Stimulated activated CD4-positive, alpha-beta T cell treated with anti-CD3 and anti-CD28 coated beads, Interleukin-4, amount 100 ng/mL, for 4 hours (primary cell): Measurements from ENCODE around the gene GBP1.
"Not testable (repeated sequence)": the region's sequence is repeated elsewhere in the genome, so short reads cannot be mapped to it uniquely, and the experiment has no call there.

Source experiments
- DNase-seq, 2 experiments: peaks; one replicate each; pipeline ENCODE4 v3.0.0-alpha.2; 2020

The GBP1 gene

DNA sequence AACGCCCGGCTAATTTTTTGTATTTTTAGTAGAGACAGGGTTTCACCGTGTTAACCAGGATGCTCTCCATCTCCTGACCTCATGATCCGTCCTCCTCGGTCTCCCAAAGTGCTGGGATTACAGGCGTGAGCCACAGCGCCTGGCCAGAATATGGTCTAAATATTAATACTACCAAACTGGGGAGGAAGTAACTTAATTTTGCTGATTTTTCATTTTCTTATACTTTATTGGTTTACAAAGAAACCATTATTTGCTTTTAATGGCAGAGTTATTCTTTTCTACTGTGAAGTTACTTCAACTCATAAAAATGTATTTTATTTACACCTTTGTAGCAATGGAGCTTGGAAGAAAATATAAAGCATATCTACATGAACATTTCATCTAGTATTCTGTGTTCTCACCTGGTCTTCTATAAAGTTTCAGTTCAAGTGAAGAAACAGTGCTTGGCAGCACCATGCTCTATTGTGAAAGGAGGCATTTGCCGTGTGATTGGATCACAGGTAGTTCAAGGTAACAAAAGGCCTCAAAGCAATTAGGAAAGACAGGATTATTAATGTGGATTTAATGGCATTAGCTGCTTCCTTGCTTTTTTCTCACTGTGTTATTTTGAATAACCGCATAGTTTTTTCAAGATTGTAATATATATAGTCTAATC, 13.6 kb downstream of the GBP1 start:
- no peak for DNase-seq

- DNase-seq = no peak
These were observed 14.4 kb downstream of the GBP1 start for GRCh38 chr1:89050649-89051033.

DNA sequence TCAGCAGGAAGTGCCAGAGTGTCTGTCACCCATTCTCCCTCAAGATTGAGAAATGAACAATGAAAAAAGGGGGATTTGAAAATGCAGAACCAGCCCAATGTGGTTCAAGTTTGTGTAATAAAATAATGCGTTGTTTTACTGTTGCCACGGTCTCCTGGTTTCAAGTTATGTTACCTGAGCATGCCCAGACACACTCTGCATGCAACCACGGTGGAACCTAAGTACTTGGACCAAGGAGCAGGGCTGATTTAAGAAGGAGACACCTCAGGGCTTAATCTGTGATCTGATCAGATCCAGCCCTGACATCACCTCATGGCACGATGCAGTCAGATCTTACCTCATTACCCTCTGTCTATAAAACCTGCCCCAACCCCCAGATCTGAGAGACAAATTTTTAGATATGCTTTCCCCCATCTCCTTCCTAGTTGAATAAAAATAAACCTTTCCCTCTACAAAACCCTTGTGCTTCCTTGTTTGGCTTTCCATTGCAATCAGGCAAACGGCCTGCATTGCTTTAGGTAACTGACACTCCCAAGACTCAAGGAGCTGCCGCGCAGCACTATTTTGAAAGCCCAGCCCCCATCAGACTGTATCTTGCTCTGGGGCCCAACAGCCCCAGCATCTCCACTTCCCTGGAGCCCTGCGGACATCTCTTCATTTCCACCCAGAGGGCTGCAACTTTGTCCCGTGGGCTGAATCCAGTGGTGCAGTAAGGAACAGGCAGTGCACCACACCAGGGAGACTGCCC, 14.9 kb downstream of the GBP1 start:
- DNase-seq = not testable (repeated sequence)

DNA sequence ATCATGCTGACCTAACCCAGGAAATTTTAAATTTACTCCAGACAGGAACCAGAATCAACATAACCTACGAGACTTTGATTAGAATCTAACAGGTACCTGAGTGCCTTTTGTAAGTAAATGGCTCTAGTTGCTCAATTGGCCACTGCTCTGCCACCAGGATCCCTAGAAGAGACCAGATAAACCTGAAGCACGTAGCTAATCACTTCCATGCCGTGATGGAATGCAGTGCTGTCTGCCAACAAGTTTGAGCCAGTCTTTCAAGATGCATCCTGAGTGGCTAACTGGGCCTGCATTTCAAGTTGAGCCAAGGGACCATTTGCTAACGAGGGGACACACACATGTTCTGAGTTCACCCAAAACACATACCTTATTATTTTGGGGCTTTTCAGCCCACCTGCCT, 15.8 kb downstream of the GBP1 start:
- DNase-seq = not testable (repeated sequence)

DNA sequence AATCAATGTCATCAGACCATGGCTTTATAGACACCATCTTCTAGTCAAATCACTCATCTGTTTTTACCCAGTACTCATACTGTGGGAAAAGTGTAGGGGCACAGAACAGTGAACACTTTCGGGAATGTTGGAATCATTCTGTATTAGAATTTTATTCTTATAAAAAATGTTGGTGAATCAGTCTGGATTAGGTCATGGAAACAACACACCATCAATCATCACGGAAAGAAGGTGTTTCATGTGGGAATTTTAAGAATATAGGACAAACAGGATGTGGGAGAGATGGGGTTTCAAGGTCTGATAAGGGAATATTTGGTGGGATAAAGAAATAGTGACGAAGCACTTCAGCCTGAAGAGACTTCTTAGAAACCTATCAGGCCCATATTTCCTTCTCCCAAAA, 17.3 kb downstream of the GBP1 start:
- no peak for DNase-seq

DNA sequence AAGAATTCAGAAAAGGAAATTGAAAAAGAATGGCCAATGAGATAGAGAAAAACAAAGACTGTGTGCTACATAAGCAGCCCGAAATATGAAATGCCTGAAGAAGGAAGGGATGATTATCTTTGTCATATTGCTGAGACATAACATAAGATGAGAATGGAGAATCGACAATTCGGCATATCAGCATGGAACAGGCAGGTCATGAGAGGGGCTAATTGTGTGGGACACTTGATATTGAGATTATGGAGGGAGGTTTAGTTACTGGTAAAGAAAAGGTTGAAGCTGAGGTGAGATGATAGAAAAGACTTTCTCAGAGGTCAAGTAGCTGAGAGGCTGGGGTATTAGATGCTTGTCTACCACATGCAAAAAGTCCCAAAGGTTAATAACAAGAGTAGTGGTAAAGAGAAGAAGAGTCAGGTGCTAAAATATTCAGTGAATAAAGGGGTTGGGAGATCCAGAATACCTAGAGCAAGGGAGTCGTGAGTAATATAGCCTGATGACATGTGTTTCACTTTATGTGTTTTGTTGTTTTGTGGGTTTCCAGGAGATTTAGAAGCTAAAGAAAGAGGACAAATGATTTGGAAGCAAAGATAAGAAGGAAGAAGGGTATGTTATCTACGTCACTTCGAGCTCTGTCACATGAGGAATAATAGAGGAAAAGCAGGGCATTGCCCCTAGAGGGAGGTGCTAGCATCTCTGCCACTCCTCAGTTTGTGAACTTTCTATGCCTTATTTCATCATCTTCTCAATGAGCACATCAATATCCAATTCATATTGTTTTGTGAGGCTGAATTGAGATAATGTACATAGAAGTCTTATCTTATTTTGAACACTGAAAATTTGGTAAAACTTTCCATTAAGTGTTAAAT, 18.5 kb downstream of the GBP1 start:
- DNase-seq = not testable (repeated sequence)

GRCh38 chr1:89044970-89045721, 19.9 kb downstream of the GBP1 start:
- no peak for DNase-seq

DNA sequence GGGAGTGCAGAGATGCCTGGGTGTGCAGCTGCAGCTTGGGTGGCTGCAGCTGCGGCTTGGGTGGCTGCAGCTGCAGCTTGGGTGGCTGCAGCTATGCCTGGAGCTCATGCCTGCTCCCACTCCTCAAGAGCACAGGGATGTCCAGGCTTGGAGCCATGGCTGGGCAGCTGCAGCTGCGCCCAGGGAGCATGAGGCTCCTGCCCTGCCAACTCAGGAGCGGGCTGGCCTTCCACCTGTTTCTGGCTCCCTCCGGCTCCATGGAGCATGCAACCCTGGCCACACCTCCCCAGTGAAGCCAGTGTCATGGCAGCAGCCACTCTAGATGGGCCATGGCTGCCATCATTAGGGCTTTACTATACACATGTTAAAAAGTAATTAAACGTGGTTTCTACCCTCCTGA, 21.1 kb downstream of the GBP1 start:
- no peak for DNase-seq

GRCh38 chr1:89042491-89042890, 22.5 kb downstream of the GBP1 start:
- no peak for DNase-seq

- DNase-seq = no peak
These were observed 23.3 kb downstream of the GBP1 start for GRCh38 chr1:89041721-89042120.

- DNase-seq = no peak
These were observed 23.8 kb downstream of the GBP1 start for GRCh38 chr1:89041119-89041641.

- no peak for DNase-seq
These were observed 24.7 kb downstream of the GBP1 start for GRCh38 chr1:89040315-89040626.

DNA sequence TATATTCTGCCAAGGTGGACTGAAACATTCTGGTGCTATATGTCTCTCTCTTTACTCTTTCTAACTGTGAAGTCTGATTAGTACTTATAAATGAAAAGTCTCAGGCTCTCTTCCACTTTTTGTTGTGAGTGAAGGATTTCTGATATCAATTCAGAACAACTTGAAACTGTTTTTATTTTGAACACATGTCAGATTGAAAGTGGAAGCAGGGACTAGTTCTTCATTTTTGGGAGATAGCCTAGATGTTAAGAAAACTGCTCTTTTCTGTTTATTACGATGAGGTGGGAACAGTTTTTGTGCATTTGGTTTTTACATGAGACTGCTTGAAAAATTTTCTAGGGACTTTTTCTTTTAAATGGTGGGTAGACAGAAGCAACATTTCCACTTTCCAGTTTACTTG, 27.8 kb downstream of the GBP1 start:
- no peak for DNase-seq

GRCh38 chr1:89035080-89035479, 29.9 kb downstream of the GBP1 start:
- DNase-seq = no peak

DNA sequence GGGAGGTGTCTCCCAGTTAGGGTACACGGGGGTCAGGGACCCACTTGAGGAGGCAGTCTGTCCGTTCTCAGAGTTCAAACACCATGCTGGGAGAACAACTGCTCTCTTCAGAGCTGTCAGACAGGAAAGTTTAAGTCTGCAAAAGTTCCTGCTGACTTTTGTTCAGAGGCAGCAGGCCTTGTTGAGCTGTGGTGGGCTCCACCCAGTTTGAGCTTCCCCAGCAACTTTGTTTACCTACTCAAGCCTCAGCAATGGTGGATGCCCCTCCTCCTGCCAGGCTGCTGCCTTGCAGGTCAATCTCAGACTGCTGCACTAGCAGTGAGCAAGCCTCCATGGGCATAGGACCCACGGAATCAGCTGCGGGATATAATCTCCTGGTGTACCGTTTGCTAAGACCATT, 31.0 kb downstream of the GBP1 start:
- DNase-seq = not testable (repeated sequence)

DNA sequence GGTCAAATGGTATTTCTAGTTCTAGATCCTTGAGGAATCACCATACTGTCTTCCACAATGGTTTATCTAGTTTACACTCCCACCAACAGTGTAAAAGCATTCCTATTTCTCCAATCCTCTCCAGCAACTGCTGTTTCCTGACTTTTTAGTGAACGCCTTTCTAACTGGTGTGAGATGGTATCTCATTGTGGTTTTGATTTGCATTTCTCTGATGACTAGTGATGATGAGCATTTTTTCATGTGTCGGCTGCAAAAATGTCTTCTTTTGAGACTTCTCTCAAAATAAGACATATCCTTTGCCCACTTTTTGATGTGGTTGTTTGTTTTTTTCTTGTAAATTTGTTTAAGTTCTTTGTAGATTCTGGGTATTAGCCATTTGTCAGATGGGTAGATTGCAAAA, 36.0 kb downstream of the GBP1 start:
- DNase-seq = not testable (repeated sequence)

DNA sequence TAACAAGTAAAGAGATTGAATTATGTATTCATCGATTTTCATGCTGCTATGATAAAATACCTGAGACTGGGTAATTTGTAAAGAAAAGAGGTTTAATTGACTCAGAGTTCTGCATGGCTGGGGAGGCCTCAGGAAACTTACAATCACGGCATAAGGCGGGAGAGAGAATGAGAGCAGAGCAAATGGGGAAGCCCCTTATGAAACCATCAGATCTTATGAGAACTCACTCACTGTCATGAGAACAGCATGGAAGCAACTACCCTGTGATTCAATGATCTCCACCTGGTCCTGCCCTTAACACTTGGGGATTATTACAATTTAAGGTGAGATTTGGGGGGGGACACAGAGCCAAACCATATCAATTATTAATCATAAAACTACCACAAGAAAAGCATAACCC, 39.1 kb downstream of the GBP1 start:
- DNase-seq = no peak

DNA sequence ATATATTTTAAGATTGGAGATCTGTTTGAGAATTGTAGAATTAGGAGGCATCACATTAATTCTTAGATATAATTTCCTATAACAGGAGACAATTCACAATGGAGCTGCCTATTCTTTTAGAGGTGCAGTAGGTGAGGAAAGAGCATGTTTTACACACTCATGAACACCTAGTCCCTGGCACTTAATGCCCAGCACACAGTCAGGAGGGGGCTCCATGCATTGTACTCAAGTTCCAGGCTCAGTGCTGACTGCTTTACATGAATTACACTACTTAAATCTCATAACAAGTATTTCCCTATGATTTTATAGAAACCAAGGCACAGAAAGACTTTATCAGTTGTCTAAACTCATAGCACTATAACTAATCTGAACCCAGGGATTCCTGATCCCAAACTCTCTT, 42.0 kb downstream of the GBP1 start:
- DNase-seq = no peak

- DNase-seq = no peak
These were observed 42.6 kb downstream of the GBP1 start, which contains the start of gene GBP3 for GRCh38 chr1:89022167-89022959. TSS of gene GBP3 (minus strand) at chr1:89022866. CDS start at chr1:89020721, 2,145 bp downstream.

- DNase-seq = not testable (repeated sequence)
These were observed 46.7 kb downstream of the GBP1 start for GRCh38 chr1:89018318-89018717.

GRCh38 chr1:89008511-89008910, 56.5 kb downstream of the GBP1 start:
- no peak for DNase-seq
